HepG2 (cell line): ENCODE measurements around the gene S100A16. TPM values are rescaled to one million over a fixed set of nuclear protein-coding genes. Genes with fewer than 3 reads are reported as not detected.

Experiments used
- CTCF ChIP-seq: sonication (generic); formaldehyde crosslinking; IDR thresholded peaks from 2 replicates; pipeline ENCODE4 v1.5.0; 2020; ENCODE audit warnings: mild to moderate bottlenecking, missing genetic modification reagents, moderate library complexity
- E2F2 ChIP-seq: sonication (generic); formaldehyde crosslinking; IDR thresholded peaks from 2 replicates; pipeline ENCODE4 v1.4.0; 2020; ENCODE audit warnings: missing genetic modification reagents, borderline replicate concordance
- EEA1 ChIP-seq: sonication (generic); formaldehyde crosslinking; IDR thresholded peaks from 2 replicates; pipeline ENCODE4 v1.5.1; 2020; ENCODE audit warnings: mild to moderate bottlenecking, missing genetic modification reagents, borderline replicate concordance
- ELF4 ChIP-seq: sonication (generic); formaldehyde crosslinking; IDR thresholded peaks from 2 replicates; pipeline ENCODE4 v1.5.0; 2020; ENCODE audit warnings: missing genetic modification reagents, mild to moderate bottlenecking, moderate library complexity, borderline replicate concordance
- HOXA5 ChIP-seq: sonication (generic); formaldehyde crosslinking; IDR thresholded peaks from 2 replicates; pipeline ENCODE4 v1.4.0; 2020; ENCODE audit warnings: missing genetic modification reagents
- KDM4B ChIP-seq: sonication (generic); formaldehyde crosslinking; IDR thresholded peaks from 2 replicates; pipeline ENCODE4 v1.4.0; 2020; ENCODE audit warnings: missing genetic modification reagents
- KIAA2018 ChIP-seq: sonication (generic); formaldehyde crosslinking; IDR thresholded peaks from 2 replicates; pipeline ENCODE4 v1.5.0; 2020; ENCODE audit warnings: mild to moderate bottlenecking, missing genetic modification reagents, borderline replicate concordance
- MLLT10 ChIP-seq: sonication (generic); formaldehyde crosslinking; IDR thresholded peaks from 2 replicates; pipeline ENCODE4 v1.4.0; 2020; ENCODE audit warnings: missing genetic modification reagents
- MTA1 ChIP-seq: sonication (generic); formaldehyde crosslinking; IDR thresholded peaks from 2 replicates; pipeline ENCODE4 v1.4.0; 2020; ENCODE audit warnings: missing genetic modification reagents, mild to moderate bottlenecking, borderline replicate concordance
- MTF2 ChIP-seq: sonication (generic); formaldehyde crosslinking; IDR thresholded peaks from 2 replicates; pipeline ENCODE4 v1.5.0; 2020; ENCODE audit warnings: missing genetic modification reagents, borderline replicate concordance
- SMYD3 ChIP-seq: sonication (generic); formaldehyde crosslinking; IDR thresholded peaks from 2 replicates; pipeline ENCODE4 v1.8.1; 2023; ENCODE audit warnings: mild to moderate bottlenecking, missing genetic modification reagents
- ZKSCAN8 ChIP-seq: IDR thresholded peaks from 2 replicates; pipeline ENCODE4 v1.6.1; 2016; ENCODE audit warnings: borderline replicate concordance, missing genetic modification reagents, missing compliant biosample characterization
- ZNF124 ChIP-seq: sonication (generic); formaldehyde crosslinking; IDR thresholded peaks from 2 replicates; pipeline ENCODE4 v1.4.0; 2020; ENCODE audit warnings: missing genetic modification reagents
- ZNF136 ChIP-seq: sonication (generic); formaldehyde crosslinking; IDR thresholded peaks from 2 replicates; pipeline ENCODE4 v1.8.1; 2022; ENCODE audit warnings: low read depth, mild to moderate bottlenecking, moderate library complexity, missing genetic modification reagents
- ZNF589 ChIP-seq: sonication (generic); formaldehyde crosslinking; conservative IDR thresholded peaks from 2 replicates; pipeline ENCODE4 v1.8.0; 2022; ENCODE audit warnings: mild to moderate bottlenecking, moderate library complexity, missing genetic modification reagents
- ZNF652 ChIP-seq: IDR thresholded peaks from 2 replicates; pipeline ENCODE4 v1.6.1; 2016; ENCODE audit warnings: low read depth, borderline replicate concordance
- ZNF775 ChIP-seq: sonication (generic); formaldehyde crosslinking; IDR thresholded peaks from 2 replicates; pipeline ENCODE4 v1.4.0; 2020; ENCODE audit warnings: missing genetic modification reagents, mild to moderate bottlenecking, moderate library complexity, borderline replicate concordance
- ZNF792 ChIP-seq: IDR thresholded peaks from 2 replicates; pipeline ENCODE4 v1.6.1; 2016
- polyA plus RNA-seq, 8 experiments: library from polyadenylated mRNA; depleted of rRNA in 3 of 8; stranded (reverse) in 7 of 8; unstranded in 1 of 8; fragments of >200 nt; fragmentation: Illumina TruSeq in 4 of 8; extraction: Trizol in 4 of 8; gene quantifications; 2 replicates each; pipeline versions ENCODE4 v1.2.1 to v1.2.3, GENCODE V29; 2011 to 2016; ENCODE audit warnings: low read depth in 4 of 8, missing spikeins in 1 of 8, mixed read lengths in 1 of 8; ENCODE audit not compliant: insufficient read depth in 1 of 8
- total RNA-seq, 5 experiments: library from RNA; depleted of rRNA; stranded (reverse); fragments of >200 nt; fragmentation: Illumina TruSeq; extraction: Trizol; gene quantifications; 2 replicates each; pipeline ENCODE4 v1.2.3, GENCODE V29; 2016; ENCODE audit warnings: low read depth in 1 of 5

The S100A16 gene
- total and polyA plus RNA-seq, 2 of the 13 experiments (the other 11 are each of a cell fraction or from before 2014, with no cell fraction given) = 46.0 to 195 TPM

- TF ChIP-seq KIAA2018 (CRISPR knock-in tag) (no peak), CTCF (CRISPR knock-in tag) (peak; percentile 94), HOXA5 (0 out of 2 replicates have a peak, but pooled peaks have one; percentile 41), ELF4 (no peak), ZNF124 (no peak), MLLT10 (CRISPR knock-in tag) (no peak), ZNF792 (CRISPR knock-in tag) (no peak; the same call in 1 of the 2 replicates), ZNF589 (CRISPR knock-in tag) (no peak), EEA1 (CRISPR knock-in tag) (no peak), E2F2 (no peak), KDM4B (CRISPR knock-in tag) (peak; percentile 19; the same call in 1 of the 2 replicates), ZNF136 (no peak), ZNF775 (CRISPR knock-in tag) (no peak), SMYD3 (CRISPR knock-in tag) (no peak), MTF2 (0 out of 2 replicates have a peak, but pooled peaks have one; percentile 47), ZNF652 (CRISPR knock-in tag) (no peak), ZKSCAN8 (CRISPR knock-in tag) (0 out of 2 replicates have a peak, but pooled peaks have one; percentile 7), MTA1 (CRISPR knock-in tag) (no peak)
Observed at GRCh38 chr1:153626904-153627714, 14.2 kb upstream of the S100A16 start, which contains the start of gene S100A13 (continued).
